ENCODE data around the gene AP1G1. TPM values are rescaled to one million over a fixed set of nuclear protein-coding genes. Genes with fewer than 3 reads are reported as not detected.

The AP1G1 gene
- total and polyA plus RNA-seq, 2 of the 8 experiments (the other 6 are each of a cell fraction or from before 2014, with no cell fraction given), result 43.9 to 68.4 TPM

DNA sequence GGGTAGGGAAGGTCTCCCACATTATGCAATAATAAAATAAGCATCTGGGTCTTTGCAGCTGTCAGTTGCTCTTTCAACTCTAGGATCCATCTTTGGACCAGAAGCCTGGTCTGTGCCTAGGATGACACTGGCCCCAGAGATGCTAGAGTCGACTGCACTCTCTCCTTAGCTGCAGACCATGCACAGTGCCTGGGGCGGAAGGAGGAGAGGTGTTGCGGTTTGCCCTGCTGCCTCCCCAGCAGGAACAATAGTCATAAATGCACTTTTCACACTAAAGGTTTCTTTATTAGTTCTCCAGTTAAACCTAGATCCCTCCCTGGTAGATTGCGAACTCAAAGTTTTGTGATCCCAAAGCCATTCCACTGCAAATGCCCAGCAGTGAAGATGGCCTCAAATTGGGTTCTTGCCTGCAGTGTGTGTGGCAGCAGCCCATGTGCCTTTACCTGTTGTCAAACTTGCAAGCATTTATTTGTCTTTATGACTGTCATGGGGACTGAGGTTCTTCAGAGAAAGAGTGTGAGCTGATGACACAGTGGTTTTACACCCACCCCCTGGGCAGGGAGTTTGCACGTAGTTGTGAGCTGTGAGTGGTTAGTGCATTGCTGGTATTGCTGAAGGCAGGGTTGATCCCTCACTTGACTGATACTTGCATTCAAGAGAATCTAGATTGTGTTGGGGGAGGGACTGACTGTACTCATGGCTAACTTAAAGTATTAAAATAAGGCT lies 47.5 kb upstream of the AP1G1 start (continued):
- TF ChIP-seq, protein P1, sequence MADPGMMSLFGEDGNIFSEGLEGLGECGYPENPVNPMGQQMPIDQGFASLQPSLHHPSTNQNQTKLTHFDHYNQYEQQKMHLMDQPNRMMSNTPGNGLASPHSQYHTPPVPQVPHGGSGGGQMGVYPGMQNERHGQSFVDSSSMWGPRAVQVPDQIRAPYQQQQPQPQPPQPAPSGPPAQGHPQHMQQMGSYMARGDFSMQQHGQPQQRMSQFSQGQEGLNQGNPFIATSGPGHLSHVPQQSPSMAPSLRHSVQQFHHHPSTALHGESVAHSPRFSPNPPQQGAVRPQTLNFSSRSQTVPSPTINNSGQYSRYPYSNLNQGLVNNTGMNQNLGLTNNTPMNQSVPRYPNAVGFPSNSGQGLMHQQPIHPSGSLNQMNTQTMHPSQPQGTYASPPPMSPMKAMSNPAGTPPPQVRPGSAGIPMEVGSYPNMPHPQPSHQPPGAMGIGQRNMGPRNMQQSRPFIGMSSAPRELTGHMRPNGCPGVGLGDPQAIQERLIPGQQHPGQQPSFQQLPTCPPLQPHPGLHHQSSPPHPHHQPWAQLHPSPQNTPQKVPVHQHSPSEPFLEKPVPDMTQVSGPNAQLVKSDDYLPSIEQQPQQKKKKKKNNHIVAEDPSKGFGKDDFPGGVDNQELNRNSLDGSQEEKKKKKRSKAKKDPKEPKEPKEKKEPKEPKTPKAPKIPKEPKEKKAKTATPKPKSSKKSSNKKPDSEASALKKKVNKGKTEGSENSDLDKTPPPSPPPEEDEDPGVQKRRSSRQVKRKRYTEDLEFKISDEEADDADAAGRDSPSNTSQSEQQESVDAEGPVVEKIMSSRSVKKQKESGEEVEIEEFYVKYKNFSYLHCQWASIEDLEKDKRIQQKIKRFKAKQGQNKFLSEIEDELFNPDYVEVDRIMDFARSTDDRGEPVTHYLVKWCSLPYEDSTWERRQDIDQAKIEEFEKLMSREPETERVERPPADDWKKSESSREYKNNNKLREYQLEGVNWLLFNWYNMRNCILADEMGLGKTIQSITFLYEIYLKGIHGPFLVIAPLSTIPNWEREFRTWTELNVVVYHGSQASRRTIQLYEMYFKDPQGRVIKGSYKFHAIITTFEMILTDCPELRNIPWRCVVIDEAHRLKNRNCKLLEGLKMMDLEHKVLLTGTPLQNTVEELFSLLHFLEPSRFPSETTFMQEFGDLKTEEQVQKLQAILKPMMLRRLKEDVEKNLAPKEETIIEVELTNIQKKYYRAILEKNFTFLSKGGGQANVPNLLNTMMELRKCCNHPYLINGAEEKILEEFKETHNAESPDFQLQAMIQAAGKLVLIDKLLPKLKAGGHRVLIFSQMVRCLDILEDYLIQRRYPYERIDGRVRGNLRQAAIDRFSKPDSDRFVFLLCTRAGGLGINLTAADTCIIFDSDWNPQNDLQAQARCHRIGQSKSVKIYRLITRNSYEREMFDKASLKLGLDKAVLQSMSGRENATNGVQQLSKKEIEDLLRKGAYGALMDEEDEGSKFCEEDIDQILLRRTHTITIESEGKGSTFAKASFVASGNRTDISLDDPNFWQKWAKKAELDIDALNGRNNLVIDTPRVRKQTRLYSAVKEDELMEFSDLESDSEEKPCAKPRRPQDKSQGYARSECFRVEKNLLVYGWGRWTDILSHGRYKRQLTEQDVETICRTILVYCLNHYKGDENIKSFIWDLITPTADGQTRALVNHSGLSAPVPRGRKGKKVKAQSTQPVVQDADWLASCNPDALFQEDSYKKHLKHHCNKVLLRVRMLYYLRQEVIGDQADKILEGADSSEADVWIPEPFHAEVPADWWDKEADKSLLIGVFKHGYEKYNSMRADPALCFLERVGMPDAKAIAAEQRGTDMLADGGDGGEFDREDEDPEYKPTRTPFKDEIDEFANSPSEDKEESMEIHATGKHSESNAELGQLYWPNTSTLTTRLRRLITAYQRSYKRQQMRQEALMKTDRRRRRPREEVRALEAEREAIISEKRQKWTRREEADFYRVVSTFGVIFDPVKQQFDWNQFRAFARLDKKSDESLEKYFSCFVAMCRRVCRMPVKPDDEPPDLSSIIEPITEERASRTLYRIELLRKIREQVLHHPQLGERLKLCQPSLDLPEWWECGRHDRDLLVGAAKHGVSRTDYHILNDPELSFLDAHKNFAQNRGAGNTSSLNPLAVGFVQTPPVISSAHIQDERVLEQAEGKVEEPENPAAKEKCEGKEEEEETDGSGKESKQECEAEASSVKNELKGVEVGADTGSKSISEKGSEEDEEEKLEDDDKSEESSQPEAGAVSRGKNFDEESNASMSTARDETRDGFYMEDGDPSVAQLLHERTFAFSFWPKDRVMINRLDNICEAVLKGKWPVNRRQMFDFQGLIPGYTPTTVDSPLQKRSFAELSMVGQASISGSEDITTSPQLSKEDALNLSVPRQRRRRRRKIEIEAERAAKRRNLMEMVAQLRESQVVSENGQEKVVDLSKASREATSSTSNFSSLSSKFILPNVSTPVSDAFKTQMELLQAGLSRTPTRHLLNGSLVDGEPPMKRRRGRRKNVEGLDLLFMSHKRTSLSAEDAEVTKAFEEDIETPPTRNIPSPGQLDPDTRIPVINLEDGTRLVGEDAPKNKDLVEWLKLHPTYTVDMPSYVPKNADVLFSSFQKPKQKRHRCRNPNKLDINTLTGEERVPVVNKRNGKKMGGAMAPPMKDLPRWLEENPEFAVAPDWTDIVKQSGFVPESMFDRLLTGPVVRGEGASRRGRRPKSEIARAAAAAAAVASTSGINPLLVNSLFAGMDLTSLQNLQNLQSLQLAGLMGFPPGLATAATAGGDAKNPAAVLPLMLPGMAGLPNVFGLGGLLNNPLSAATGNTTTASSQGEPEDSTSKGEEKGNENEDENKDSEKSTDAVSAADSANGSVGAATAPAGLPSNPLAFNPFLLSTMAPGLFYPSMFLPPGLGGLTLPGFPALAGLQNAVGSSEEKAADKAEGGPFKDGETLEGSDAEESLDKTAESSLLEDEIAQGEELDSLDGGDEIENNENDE (IDR thresholded peaks at IDR 0.05; ENCODE audit: insufficient replicate concordance, low read length), result no peak
- no peak for TF ChIP-seq CEBPB (IDR thresholded peaks at IDR 0.05; ENCODE audit: low read depth, low read length)
- no peak for TF ChIP-seq TBP (IDR thresholded peaks at IDR 0.05; ENCODE audit: low read depth, low read length)
- no peak for TF ChIP-seq KDM1A (IDR thresholded peaks at IDR 0.05; ENCODE audit: borderline replicate concordance, low read length)
- no peak for TF ChIP-seq RBBP5 (IDR thresholded peaks at IDR 0.05; ENCODE audit: borderline replicate concordance, low read depth, low read length)
- no peak for TF ChIP-seq TCF12 (IDR thresholded peaks at IDR 0.05; ENCODE audit: low read depth, low read length)
